Endothelial cell of umbilical vein (primary cell): ENCODE measurements around the gene MICALL1. TPM values are rescaled to one million over a fixed set of nuclear protein-coding genes. Genes with fewer than 3 reads are reported as not detected.

Experiments used
- BruUV-seq: library from RNA; stranded (reverse); fragments of 400-500 nt; replicated peaks from 2 replicates; lab custom pipeline; 2021; lab: Mats Ljungman, UMichigan
- CTCF ChIA-PET: fragments of 300-600, 350-600 bp; sonication (Branson Sonifier 250); formaldehyde crosslinking; loops from one replicate; lab custom pipeline; 2021; ENCODE audit warnings: antibody characterized with exemption, inconsistent platforms; lab: Charles Lee
- POLR2A ChIA-PET: fragments of 300-600, 350-600 bp; sonication (Branson Sonifier 250); formaldehyde crosslinking; loops from one replicate; lab custom pipeline; 2021; ENCODE audit warnings: antibody characterized with exemption, inconsistent platforms; lab: Charles Lee
- DNase-seq: peaks from one replicate; pipeline ENCODE4 v3.0.0-alpha.2; 2011; ENCODE audit warnings: low read depth, low spot score
- FAIRE-seq: peaks from 2 replicates; lab custom pipeline; 2011; peaks lifted over from hg19 to GRCh38; lab: Jason Lieb, UNC
- H2AFZ ChIP-seq: 2 replicates; pipeline ENCODE4 v1.6.0; 2012; ENCODE audit warnings: low read depth, low read length, control low read depth, inconsistent platforms
- H3K27ac ChIP-seq: 2 replicates; pipeline ENCODE4 v1.5.1; 2011; ENCODE audit warnings: low read depth, mild to moderate bottlenecking, control low read depth, low read length, moderate library complexity; ENCODE audit not compliant: insufficient read depth
- H3K27me3 ChIP-seq, 2 experiments: 2 replicates each; pipeline versions ENCODE4 v1.6.0 to v1.6.1; 2011; ENCODE audit warnings: low read length in 2 of 2, mixed read lengths in 1 of 2; ENCODE audit not compliant: control insufficient read depth in 2 of 2, insufficient read depth in 2 of 2
- H3K36me3 ChIP-seq, 2 experiments: 2 replicates in 1 of 2; 3 replicates in 1 of 2; pipeline ENCODE4 v1.5.1; 2011; ENCODE audit warnings: low read length in 2 of 2, mild to moderate bottlenecking in 1 of 2, moderate library complexity in 1 of 2; ENCODE audit not compliant: control insufficient read depth in 2 of 2, insufficient read depth in 2 of 2; ENCODE audit errors: extremely low read depth in 1 of 2
- H3K4me1 ChIP-seq: 3 replicates; pipeline ENCODE4 v1.5.1; 2011; ENCODE audit warnings: mild to moderate bottlenecking, low read length; ENCODE audit not compliant: control insufficient read depth, insufficient read depth; ENCODE audit errors: extremely low read depth
- H3K4me2 ChIP-seq: 2 replicates; pipeline ENCODE4 v1.6.1; 2011; ENCODE audit warnings: low read length, control low read depth, mixed read lengths; ENCODE audit not compliant: insufficient read depth
- H3K4me3 ChIP-seq, 3 experiments: fragments of 200-600 bp in 1 of 3; sonication (generic), shearing (Covaris generic) in 1 of 3; replicated peaks in 1 of 3; 2 replicates each; pipeline ENCODE4 v1.5.1; 2011 to 2016; ENCODE audit warnings: control low read depth in 3 of 3, low read length in 3 of 3, mild to moderate bottlenecking in 2 of 3, inconsistent platforms in 1 of 3, low read depth in 1 of 3, moderate library complexity in 1 of 3; ENCODE audit not compliant: insufficient read depth in 1 of 3
- H3K79me2 ChIP-seq: 2 replicates; pipeline ENCODE4 v1.6.0; 2012; ENCODE audit warnings: low read length, inconsistent platforms; ENCODE audit not compliant: control insufficient read depth, insufficient read depth
- H3K9ac ChIP-seq: replicated peaks from 2 replicates; pipeline ENCODE3; 2011; ENCODE audit warnings: low read length, control low read depth; ENCODE audit not compliant: insufficient read depth; ENCODE audit errors: extremely low read depth
- H3K9me1 ChIP-seq: replicated peaks from 3 replicates; pipeline ENCODE4 v1.6.0; 2011; ENCODE audit warnings: mild to moderate bottlenecking, low read length; ENCODE audit not compliant: control insufficient read depth, insufficient read depth; ENCODE audit errors: extremely low read depth
- H3K9me3 ChIP-seq: replicated peaks from 2 replicates; pipeline ENCODE4 v1.5.1; 2012; ENCODE audit warnings: low read length, inconsistent platforms; ENCODE audit not compliant: control insufficient read depth, insufficient read depth
- H4K20me1 ChIP-seq: replicated peaks from 2 replicates; pipeline ENCODE3; 2011; ENCODE audit warnings: mild to moderate bottlenecking, low read length; ENCODE audit not compliant: control insufficient read depth, insufficient read depth; ENCODE audit errors: extremely low read depth
- EZH2 ChIP-seq: IDR thresholded peaks from 2 replicates; pipeline ENCODE4 v1.6.1; 2012; ENCODE audit warnings: borderline replicate concordance, low read depth, mild to moderate bottlenecking, moderate library complexity, low read length, inconsistent platforms; ENCODE audit not compliant: severe bottlenecking
- FOS ChIP-seq: IDR thresholded peaks from 2 replicates; pipeline ENCODE4 v1.6.1; 2011; ENCODE audit warnings: mild to moderate bottlenecking, low read length, moderate library complexity, borderline replicate concordance; ENCODE audit not compliant: insufficient read depth
- GATA2 ChIP-seq: IDR thresholded peaks from 2 replicates; pipeline ENCODE4 v1.7.0; 2011; ENCODE audit warnings: low read depth, mild to moderate bottlenecking, moderate library complexity, mixed read lengths, low read length; ENCODE audit not compliant: insufficient read length, insufficient read depth
- JUN ChIP-seq: IDR thresholded peaks from 2 replicates; pipeline ENCODE4 v1.6.1; 2011; ENCODE audit warnings: borderline replicate concordance, low read depth; ENCODE audit not compliant: insufficient read length, insufficient read depth
- MYC ChIP-seq: IDR thresholded peaks from one replicate; pipeline ENCODE4 v1.6.1; 2011; ENCODE audit warnings: mild to moderate bottlenecking, low read depth, low read length
- POLR2A ChIP-seq: IDR thresholded peaks from 2 replicates; pipeline ENCODE4 v1.6.1; 2012; ENCODE audit warnings: low read depth, mild to moderate bottlenecking, control low read depth, low read length
- POLR2AphosphoS5 ChIP-seq: IDR thresholded peaks from 2 replicates; pipeline ENCODE4 v1.6.1; 2012; ENCODE audit warnings: low read depth, mild to moderate bottlenecking, control low read depth, low read length, moderate library complexity; ENCODE audit not compliant: insufficient read depth
- dilution Hi-C: fragments of 300-500 bp; cut with MboI; formaldehyde crosslinking; loops from one replicate; pipeline ENCODE4 v1.15.0; 2019; ENCODE audit warnings: low sequenced_read_pairs; ENCODE audit not compliant: extremely low pct_ligation_motif_present
- intact Hi-C: fragments of 100-400 bp; cut with micrococcal nuclease; formaldehyde crosslinking; loops from one replicate; pipeline ENCODE4 v1.10.0; 2022
- polyA plus RNA-seq, 4 experiments: library from polyadenylated mRNA; depleted of rRNA in 3 of 4; stranded (reverse) in 3 of 4; unstranded in 1 of 4; fragments of >200 nt; gene quantifications; 2 replicates each; pipeline versions ENCODE4 v1.2.1 to v1.2.3, GENCODE V29; 2011 to 2012; ENCODE audit warnings: missing spikeins in 1 of 4
- total RNA-seq: library from RNA; stranded (reverse); gene quantifications from 2 replicates; pipeline ENCODE4 v1.2.3, GENCODE V29; 2021
- TF ChIP-seq, protein P1 (sequence below), 2 donors: IDR thresholded peaks; 1 replicate in 1 of 2; 2 replicates in 1 of 2; pipeline ENCODE4 v1.5.1; 2011; ENCODE audit warnings: low read length in 2 of 2, mild to moderate bottlenecking in 2 of 2, moderate library complexity in 2 of 2, control low read depth in 1 of 2, inconsistent platforms in 1 of 2, low read depth in 1 of 2; ENCODE audit not compliant: insufficient read depth in 1 of 2; ENCODE audit errors: extremely low read depth in 1 of 2
- TF ChIP-seq, protein P2 (sequence below): IDR thresholded peaks from 2 replicates; pipeline ENCODE4 v1.6.1; 2011; ENCODE audit not compliant: insufficient read depth, insufficient read length

MICALL1 gene
- total and polyA plus RNA-seq, 2 donors (not counting 3 experiments of a cell fraction or from before 2014, with no cell fraction given): 23.9 to 66.9 TPM

DNA sequence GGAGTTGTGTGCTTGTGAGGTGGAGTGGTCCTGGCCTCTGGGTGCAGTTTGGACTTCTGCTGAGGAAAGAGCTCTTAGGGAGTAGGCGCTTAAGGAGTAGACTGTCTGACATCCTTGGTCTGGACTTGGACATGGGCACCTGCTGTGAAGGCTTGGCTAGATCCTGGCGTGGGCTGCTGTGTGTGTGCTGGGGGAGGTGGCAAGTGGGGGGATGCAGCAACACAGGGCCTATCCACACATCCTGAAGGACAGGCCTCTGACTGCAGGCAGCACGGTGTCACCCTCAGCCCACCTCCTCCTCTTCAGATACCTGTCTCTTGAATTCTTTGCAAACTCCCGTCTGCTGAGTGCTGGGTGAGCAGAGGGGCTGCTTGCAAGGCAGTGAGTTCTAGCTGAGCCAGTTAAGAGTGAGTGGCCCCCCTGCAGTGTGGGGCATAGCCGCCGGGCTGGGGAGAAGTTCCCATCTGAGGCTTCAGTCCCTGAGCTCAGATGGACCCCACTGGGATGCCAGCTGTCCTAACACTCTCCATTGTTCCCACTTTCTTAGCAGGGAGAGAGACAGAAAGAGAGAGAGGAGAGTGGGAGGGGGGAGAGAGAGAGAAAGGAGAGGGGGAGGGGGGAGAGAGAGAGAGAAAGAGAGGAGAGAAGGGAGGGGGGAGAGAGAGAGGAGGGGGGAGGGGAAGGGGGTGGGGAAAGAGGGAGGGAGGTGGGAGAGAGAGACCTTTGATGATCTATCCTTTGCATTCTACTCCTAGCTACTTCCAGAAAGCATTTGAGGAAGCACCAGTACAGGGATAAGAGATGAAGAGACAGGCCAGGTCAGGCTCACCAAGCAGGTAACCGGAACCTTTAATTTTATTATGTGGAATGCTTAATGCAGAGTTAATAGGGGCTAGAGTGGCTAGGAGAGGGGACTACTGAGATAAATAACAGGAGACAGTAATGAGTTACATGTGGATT lies 65.7 kb downstream of the MICALL1 start:
- no peak for FAIRE-seq
- intact Hi-C loops (no loop called here), dilution Hi-C loops (no loop called here)

More for the DNA sequence above, 65.7 kb downstream of the MICALL1 start:
- no peaks in the 10 kb centered on the region for H4K20me1 ChIP-seq
- H3K9me3 ChIP-seq: no peaks in the 10 kb centered on the region
- H2AFZ ChIP-seq: no peak overlapping the region
- no peaks in the 10 kb centered on the region for H3K9me1 ChIP-seq
- no TSS peak for BruUV-seq
- no peaks in the 10 kb centered on the region for H3K4me1 ChIP-seq
- H3K27ac ChIP-seq: no peak overlapping the region
- peaks cover 6 to 16% of the 10 kb centered on the region in 2 experiments for H3K36me3 ChIP-seq
- CTCF ChIA-PET: interaction anchor here (0.8 to 1.8 kb wide), 5 partner anchors 8 to 154 kb away, joined by 3 to 4 read pairs (median 3); no protein-coding TSS in a partner anchor
- H3K79me2 ChIP-seq: no peaks in the 10 kb centered on the region
- no peaks in the 10 kb centered on the region for H3K27me3 ChIP-seq
- no peak overlapping the region for H3K4me3 ChIP-seq
- no peak overlapping the region for H3K9ac ChIP-seq
- H3K4me2 ChIP-seq: no peak overlapping the region
- no peak for DNase-seq
- POLR2A ChIA-PET: no interaction called here
- no peak for TF ChIP-seq EZH2
- TF ChIP-seq FOS: no peak
- TF ChIP-seq, protein P1, sequence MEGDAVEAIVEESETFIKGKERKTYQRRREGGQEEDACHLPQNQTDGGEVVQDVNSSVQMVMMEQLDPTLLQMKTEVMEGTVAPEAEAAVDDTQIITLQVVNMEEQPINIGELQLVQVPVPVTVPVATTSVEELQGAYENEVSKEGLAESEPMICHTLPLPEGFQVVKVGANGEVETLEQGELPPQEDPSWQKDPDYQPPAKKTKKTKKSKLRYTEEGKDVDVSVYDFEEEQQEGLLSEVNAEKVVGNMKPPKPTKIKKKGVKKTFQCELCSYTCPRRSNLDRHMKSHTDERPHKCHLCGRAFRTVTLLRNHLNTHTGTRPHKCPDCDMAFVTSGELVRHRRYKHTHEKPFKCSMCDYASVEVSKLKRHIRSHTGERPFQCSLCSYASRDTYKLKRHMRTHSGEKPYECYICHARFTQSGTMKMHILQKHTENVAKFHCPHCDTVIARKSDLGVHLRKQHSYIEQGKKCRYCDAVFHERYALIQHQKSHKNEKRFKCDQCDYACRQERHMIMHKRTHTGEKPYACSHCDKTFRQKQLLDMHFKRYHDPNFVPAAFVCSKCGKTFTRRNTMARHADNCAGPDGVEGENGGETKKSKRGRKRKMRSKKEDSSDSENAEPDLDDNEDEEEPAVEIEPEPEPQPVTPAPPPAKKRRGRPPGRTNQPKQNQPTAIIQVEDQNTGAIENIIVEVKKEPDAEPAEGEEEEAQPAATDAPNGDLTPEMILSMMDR (IDR thresholded peaks at IDR 0.05; ENCODE audit: extremely low read depth in 1 of 2, insufficient read depth in 1 of 2, low read depth in 1 of 2, low read length in 2 of 2): no peak
- no peak for TF ChIP-seq POLR2AphosphoS5
- TF ChIP-seq MYC: no peak
- TF ChIP-seq GATA2: no peak
- no peak for TF ChIP-seq JUN
- TF ChIP-seq POLR2A: no peak
- TF ChIP-seq, protein P2, sequence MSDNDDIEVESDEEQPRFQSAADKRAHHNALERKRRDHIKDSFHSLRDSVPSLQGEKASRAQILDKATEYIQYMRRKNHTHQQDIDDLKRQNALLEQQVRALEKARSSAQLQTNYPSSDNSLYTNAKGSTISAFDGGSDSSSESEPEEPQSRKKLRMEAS: no peak
